GM12801 (cell line): ENCODE data around the gene DNAJC30.

Experiments used
- TF ChIP-seq, protein P1 (sequence below): IDR thresholded peaks from one replicate; pipeline ENCODE4 v1.5.1; 2011; ENCODE audit warnings: control low read depth; ENCODE audit not compliant: insufficient read length; ENCODE audit errors: extremely low read depth

DNAJC30 gene

DNA sequence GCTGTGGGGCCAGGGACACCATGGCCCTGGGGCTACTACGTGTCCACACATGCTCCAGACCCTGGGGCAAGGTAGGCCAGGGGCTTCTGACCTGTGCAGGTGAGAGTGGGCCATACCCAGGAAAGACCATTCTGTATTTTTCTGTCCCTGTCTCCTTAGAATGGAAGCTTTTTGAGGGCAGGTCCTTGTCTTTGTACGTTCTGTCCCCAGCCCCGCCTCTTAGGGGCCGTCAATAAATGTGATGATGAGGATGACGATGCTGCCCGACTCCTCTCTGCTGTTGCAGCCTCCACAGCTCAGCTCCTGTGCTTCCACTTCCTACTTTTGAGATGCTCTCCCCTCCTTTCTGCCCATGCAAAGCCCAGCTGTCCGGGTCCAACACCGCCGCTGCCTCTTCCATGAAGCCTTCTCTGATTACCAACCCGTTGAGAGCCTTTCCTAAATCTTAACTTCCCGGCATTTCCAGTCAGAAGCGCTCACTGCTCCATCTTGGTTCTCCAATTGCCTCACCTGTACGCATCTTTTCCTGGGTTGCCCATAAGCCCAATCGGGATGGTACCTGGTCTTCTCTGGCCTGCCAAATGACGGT is 11.3 kb downstream of the DNAJC30 start:
- TF ChIP-seq, protein P1, sequence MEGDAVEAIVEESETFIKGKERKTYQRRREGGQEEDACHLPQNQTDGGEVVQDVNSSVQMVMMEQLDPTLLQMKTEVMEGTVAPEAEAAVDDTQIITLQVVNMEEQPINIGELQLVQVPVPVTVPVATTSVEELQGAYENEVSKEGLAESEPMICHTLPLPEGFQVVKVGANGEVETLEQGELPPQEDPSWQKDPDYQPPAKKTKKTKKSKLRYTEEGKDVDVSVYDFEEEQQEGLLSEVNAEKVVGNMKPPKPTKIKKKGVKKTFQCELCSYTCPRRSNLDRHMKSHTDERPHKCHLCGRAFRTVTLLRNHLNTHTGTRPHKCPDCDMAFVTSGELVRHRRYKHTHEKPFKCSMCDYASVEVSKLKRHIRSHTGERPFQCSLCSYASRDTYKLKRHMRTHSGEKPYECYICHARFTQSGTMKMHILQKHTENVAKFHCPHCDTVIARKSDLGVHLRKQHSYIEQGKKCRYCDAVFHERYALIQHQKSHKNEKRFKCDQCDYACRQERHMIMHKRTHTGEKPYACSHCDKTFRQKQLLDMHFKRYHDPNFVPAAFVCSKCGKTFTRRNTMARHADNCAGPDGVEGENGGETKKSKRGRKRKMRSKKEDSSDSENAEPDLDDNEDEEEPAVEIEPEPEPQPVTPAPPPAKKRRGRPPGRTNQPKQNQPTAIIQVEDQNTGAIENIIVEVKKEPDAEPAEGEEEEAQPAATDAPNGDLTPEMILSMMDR, result no peak

DNA sequence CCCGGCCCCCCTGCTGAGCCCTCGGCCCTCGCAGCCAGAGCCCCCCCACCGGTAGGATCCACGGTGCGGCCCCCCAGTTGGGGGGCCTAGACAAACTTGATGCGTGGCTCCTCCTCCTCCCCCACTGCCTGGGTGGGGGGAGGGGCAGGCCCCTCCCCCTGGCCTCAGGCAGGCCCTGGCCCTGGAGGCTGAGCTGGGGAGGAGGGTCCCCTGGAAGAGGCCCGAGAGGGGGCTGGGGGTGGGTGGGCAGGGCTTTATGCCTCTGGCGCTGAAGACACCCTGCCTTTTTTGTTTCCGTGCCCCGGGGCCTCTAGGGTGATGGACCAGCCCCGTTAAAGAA is 12.0 kb downstream of the DNAJC30 start:
- TF ChIP-seq, protein P1, result no peak

DNA sequence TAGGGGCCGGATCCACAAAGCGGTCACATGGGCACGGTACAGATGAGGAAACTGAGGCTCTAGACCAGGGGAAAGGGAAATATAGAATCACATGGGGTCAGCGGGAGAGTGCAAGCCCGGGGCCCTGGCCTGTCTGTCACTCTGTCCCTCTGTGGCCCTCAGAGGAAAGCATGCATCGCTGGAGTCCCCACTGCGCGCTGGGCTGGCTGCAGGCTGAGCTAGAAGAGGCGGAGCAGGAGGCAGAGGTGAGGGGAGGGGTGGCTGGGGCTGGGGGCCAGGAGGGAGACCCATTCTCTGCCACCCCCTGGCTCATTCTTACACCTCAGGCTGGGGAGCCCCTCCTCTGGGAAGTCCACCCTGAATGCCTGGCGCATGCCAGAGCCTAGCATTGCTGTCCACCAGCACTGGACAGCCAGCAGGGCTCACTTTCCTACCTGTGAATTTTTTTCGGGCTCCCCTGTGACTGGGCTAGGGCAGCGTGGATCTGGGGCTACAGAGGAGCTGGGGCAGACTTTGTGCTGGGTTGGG is 13.3 kb downstream of the DNAJC30 start:
- TF ChIP-seq, protein P1, result no peak

DNA sequence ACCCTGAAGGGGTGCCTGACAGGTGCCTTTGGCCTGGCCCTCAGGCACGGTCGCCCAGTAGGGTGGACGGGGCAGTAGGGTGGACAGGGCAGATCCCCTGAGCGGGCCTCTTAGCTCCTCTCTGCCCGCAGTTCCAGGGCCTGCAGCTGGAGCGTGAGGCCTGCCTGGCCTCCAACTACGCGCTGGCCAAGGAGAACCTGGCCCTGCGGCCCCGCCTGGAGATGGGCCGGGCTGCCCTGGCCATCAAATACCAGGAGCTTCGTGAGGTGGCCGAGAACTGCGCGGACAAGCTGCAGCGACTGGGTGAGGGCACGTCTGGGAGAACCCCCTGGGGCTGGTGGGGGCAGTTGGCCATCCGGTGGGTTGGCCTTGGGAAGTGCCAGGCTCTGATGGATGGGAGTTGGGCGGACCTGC is 14.0 kb downstream of the DNAJC30 start:
- TF ChIP-seq, protein P1, result no peak

DNA sequence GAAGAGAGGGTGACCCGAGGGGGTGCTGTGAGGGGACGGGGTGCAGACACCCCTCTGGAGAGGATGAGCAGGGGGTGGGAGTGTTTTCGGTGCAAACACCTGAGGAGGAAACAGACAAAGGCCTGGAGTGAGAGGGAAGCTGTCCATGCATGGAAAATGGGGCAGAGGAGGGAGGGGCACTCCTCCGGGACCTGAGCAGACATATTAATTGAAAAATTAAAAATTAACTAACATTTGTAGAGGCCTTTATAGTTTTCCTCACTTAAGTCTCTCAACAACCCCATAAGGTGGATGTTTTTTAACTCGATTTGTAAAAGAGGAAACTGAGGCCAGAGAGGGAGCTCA is 14.4 kb downstream of the DNAJC30 start:
- TF ChIP-seq, protein P1, result no peak

DNA sequence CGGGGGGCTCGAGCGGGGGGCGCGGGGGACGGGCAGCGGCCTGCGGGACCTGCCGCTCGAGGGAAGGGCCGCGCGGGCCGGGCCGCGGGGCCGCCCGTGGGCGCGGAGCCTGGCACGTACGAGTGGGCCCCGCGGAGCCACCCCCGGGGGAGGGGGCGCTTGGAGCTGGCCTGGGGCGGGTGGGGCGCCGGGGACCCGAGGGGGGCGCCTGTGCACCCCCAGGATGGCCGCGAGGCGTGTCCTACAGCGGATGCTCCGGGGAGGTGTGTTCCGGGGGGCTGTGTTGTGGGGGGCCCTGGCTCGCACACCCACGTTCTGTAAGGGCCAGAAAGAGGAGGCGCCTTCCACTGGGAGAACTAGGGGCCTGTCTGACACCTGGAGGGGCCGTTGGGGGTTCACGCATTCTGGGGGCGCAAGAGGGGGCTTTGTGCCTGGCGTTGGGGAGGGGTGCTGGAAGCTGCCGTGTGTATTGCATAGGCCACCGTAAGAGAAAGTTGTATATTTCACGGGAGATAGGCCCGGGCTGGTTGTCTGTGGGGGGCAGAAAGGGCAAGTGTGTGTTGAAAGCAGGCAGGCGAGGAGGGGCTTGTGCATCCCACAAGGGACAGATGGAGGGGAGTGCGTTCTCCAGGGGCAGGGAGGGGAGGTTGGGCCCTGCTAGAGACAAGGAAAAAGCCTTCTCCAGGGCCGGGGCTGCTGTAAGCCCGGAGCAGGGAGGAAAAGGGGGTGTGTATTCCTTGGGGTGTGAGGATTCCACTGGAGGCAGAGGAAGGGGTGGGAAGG is 15.0 kb downstream of the DNAJC30 start:
- TF ChIP-seq, protein P1, result no peak

DNA sequence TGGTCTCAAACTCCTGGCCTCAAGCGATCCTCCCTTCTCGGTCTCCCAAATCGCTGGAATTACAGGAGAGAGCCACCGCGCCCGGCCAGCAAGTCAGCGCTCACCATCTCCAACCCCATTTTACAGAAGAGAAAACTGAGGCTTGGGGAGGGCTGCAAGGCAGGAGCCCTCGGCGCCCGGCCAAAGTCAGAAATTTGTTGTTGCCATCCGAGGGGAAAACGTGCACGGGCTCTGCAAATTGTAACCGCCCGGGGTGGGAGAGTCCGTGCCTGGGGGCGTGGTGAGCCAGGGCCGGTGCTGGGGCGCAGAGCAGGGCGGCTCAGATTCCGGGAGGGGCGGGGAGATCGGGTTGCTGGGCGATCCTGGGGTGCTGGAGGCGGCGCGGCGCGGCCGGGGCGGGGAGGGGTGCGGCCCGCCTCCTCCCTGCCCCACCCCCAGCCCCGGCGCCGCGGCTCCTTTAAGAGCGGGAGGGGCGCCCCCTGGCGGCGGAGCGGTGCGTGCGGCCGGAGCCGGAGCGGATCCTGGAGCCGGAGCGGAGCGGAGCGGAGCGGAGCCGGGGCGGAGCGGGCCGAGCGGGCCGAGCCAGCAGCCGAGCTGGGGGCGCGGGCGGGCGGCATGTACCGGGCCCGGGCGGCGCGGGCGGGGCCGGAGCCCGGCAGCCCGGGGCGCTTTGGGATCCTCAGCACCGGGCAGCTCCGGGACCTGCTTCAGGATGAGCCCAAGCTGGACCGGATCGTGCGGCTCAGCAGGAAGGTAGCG is 15.7 kb downstream of the DNAJC30 start, which contains the start of gene VPS37D:
VPS37D (plus strand) TSS at position 488 of the 759 bp plus-strand sequence; CDS start at position 616, 128 bp downstream.
- TF ChIP-seq, protein P1, result no peak
